ENCODE measurements around the gene PRKACA.

- TF ChIP-seq, protein P1, sequence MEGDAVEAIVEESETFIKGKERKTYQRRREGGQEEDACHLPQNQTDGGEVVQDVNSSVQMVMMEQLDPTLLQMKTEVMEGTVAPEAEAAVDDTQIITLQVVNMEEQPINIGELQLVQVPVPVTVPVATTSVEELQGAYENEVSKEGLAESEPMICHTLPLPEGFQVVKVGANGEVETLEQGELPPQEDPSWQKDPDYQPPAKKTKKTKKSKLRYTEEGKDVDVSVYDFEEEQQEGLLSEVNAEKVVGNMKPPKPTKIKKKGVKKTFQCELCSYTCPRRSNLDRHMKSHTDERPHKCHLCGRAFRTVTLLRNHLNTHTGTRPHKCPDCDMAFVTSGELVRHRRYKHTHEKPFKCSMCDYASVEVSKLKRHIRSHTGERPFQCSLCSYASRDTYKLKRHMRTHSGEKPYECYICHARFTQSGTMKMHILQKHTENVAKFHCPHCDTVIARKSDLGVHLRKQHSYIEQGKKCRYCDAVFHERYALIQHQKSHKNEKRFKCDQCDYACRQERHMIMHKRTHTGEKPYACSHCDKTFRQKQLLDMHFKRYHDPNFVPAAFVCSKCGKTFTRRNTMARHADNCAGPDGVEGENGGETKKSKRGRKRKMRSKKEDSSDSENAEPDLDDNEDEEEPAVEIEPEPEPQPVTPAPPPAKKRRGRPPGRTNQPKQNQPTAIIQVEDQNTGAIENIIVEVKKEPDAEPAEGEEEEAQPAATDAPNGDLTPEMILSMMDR (conservative IDR thresholded peaks at IDR 0.05; ENCODE audit: low read depth, low read length), result no peak
- no peak for TF ChIP-seq EZH2 (IDR thresholded peaks at IDR 0.05; ENCODE audit: borderline replicate concordance, low read depth, low read length, poor library complexity, severe bottlenecking)
Measured at GRCh38 chr19:14161305-14161704, 43.7 kb upstream of the PRKACA start.

Measured in A673 (cell line).